ENCODE measurements around the gene MTX1.

DNA sequence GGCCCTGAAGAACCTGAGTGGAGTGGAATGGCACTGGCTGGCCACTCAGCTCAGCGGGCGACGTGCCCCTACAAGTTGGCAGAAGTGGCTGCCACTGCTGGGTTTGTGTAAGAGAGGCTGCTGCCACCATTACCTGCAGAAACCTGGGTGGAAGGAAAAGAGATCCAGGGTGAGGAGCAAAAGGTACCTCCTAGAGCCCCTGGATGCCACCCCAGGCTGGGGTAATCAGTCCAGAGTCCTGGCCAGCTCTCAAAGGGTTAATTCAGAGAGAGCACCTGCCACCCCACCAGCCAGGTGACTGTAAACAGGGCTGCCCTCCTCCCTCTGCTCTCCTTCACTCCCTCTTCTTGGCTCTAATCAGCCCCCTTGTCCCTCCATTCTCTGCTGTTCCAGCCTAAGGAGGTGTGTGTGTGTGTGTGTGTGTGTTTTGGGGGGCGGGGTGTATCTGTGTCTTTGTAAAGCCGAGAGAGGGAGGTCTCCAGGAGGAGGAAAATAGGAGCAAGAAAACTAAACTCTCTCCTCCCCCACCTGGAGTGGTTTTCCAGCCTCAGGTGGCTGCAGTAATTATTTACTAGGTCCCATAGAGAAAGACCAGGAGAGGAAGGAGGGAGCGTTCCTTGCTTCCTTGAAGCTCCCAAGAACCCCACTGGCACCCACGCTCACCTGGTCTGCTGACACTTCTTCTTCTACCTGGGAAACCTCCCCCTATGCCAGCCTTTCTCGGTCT lies 22.3 kb upstream of the MTX1 start:
- TF ChIP-seq, protein P1, sequence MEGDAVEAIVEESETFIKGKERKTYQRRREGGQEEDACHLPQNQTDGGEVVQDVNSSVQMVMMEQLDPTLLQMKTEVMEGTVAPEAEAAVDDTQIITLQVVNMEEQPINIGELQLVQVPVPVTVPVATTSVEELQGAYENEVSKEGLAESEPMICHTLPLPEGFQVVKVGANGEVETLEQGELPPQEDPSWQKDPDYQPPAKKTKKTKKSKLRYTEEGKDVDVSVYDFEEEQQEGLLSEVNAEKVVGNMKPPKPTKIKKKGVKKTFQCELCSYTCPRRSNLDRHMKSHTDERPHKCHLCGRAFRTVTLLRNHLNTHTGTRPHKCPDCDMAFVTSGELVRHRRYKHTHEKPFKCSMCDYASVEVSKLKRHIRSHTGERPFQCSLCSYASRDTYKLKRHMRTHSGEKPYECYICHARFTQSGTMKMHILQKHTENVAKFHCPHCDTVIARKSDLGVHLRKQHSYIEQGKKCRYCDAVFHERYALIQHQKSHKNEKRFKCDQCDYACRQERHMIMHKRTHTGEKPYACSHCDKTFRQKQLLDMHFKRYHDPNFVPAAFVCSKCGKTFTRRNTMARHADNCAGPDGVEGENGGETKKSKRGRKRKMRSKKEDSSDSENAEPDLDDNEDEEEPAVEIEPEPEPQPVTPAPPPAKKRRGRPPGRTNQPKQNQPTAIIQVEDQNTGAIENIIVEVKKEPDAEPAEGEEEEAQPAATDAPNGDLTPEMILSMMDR (IDR thresholded peaks at IDR 0.05), result no peak
- TF ChIP-seq POLR2A (IDR thresholded peaks at IDR 0.05), result no peak
